Measurements from ENCODE around the gene CDRT4. TPM values are rescaled to one million over a fixed set of nuclear protein-coding genes. Genes with fewer than 3 reads are reported as not detected.

The CDRT4 gene
- total RNA-seq, 1 experiment from 2014 or later = 17.9 TPM

- Histone ChIP-seq H3K36me3 (ENCODE audit: low read depth) (no peaks in the 10 kb centered on the region), H3F3A (ENCODE audit: insufficient read depth, low read depth) (no peaks in the 10 kb centered on the region), H3K9me3 (ENCODE audit: insufficient read depth, low read depth) (no peaks in the 10 kb centered on the region), H2AFZ (no peak overlapping the region), H4K20me1 (ENCODE audit: insufficient read depth) (no peaks in the 10 kb centered on the region), H3K27ac (no peak overlapping the region), H3K9me2 (ENCODE audit: insufficient read depth) (no peaks in the 10 kb centered on the region), H3K79me2 (ENCODE audit: low read depth) (no peaks in the 10 kb centered on the region), H3K4me3 (no peak overlapping the region), H3K27me3 (ENCODE audit: insufficient read depth, low read depth) (no peaks in the 10 kb centered on the region), H3K4me1 (replicated peaks; ENCODE audit: insufficient read depth) (no peaks in the 10 kb centered on the region), H3K4me2 (no peak overlapping the region)
- ChIA-PET CTCF (interaction anchor here (1.2 kb wide), 1 partner anchor 240 kb away, joined by 7 read pairs; no protein-coding TSS in a partner anchor), POLR2A (ENCODE audit: unreplicated experiment) (no interaction called here)
- TF ChIP-seq EZH2 (IDR thresholded peaks at IDR 0.05; ENCODE audit: low read depth) (no peak), CTCF (conservative IDR thresholded peaks at IDR 0.05) (no peak)
- no TSS peak for BruUV-seq (replicated peaks)
- DNase-seq = no peak
- intact Hi-C loops (cut with micrococcal nuclease; ENCODE audit: unreplicated experiment) = loop anchor here (1.0 kb wide), 1 partner anchor 243 kb away; no protein-coding TSS in a partner anchor
Observed at GRCh38 chr17:15503731-15504130, 36.3 kb upstream of the CDRT4 start.

- Histone ChIP-seq H3K4me3 (no peak overlapping the region), H3K36me3 (ENCODE audit: low read depth) (no peaks in the 10 kb centered on the region), H4K20me1 (ENCODE audit: insufficient read depth) (no peaks in the 10 kb centered on the region), H2AFZ (no peak overlapping the region), H3K27me3 (ENCODE audit: insufficient read depth, low read depth) (no peaks in the 10 kb centered on the region), H3K4me2 (no peak overlapping the region), H3F3A (ENCODE audit: insufficient read depth, low read depth) (no peaks in the 10 kb centered on the region), H3K27ac (no peak overlapping the region), H3K79me2 (ENCODE audit: low read depth) (no peaks in the 10 kb centered on the region), H3K4me1 (replicated peaks; ENCODE audit: insufficient read depth) (no peaks in the 10 kb centered on the region), H3K9me2 (ENCODE audit: insufficient read depth) (no peaks in the 10 kb centered on the region), H3K9me3 (ENCODE audit: insufficient read depth, low read depth) (no peaks in the 10 kb centered on the region)
- ChIA-PET CTCF (interaction anchor here (0.6 to 1.2 kb wide), 7 partner anchors 8 to 713 kb away, joined by 3 to 7 read pairs (median 5); no protein-coding TSS in a partner anchor), POLR2A (ENCODE audit: unreplicated experiment) (interaction anchor here (0.6 to 0.7 kb wide), 2 partner anchors 197 to 1439 kb away, joined by 3 to 6 read pairs; no protein-coding TSS in a partner anchor)
- TF ChIP-seq EZH2 (IDR thresholded peaks at IDR 0.05; ENCODE audit: low read depth) = no peak
- peak; percentile 52; the same call in 1 of the 2 replicates for TF ChIP-seq CTCF (conservative IDR thresholded peaks at IDR 0.05)
- DNase-seq = peak in 1 of 2 experiments; percentile 53
- BruUV-seq (replicated peaks) = TSS peak; percentile 39
- intact Hi-C loops (cut with micrococcal nuclease; ENCODE audit: unreplicated experiment) = loop anchor here (1.0 kb wide), 1 partner anchor 242 kb away; no protein-coding TSS in a partner anchor
Observed at GRCh38 chr17:15502369-15503112, 35.1 kb upstream of the CDRT4 start.

GRCh38 chr17:15501793-15502192 lies 34.4 kb upstream of the CDRT4 start:
- no peaks in the 10 kb centered on the region for H3K79me2 ChIP-seq (ENCODE audit: low read depth)
- no peak overlapping the region for H2AFZ ChIP-seq
- BruUV-seq (replicated peaks) = no TSS peak
- DNase-seq = no peak
- CTCF ChIA-PET = no interaction called here
- no peaks in the 10 kb centered on the region for H3K36me3 ChIP-seq (ENCODE audit: low read depth)
- no peak overlapping the region for H3K4me3 ChIP-seq
- intact Hi-C loops (cut with micrococcal nuclease; ENCODE audit: unreplicated experiment) = no loop called here
- H3K4me2 ChIP-seq = no peak overlapping the region
- H3K27me3 ChIP-seq (ENCODE audit: insufficient read depth, low read depth) = no peaks in the 10 kb centered on the region
- H3K9me2 ChIP-seq (ENCODE audit: insufficient read depth) = no peaks in the 10 kb centered on the region
- no peaks in the 10 kb centered on the region for H4K20me1 ChIP-seq (ENCODE audit: insufficient read depth)
- H3K27ac ChIP-seq = no peak overlapping the region
- no peaks in the 10 kb centered on the region for H3F3A ChIP-seq (ENCODE audit: insufficient read depth, low read depth)
- H3K4me1 ChIP-seq (replicated peaks; ENCODE audit: insufficient read depth) = no peaks in the 10 kb centered on the region
- H3K9me3 ChIP-seq (ENCODE audit: insufficient read depth, low read depth) = no peaks in the 10 kb centered on the region
- TF ChIP-seq CTCF (conservative IDR thresholded peaks at IDR 0.05) = no peak
- TF ChIP-seq EZH2 (IDR thresholded peaks at IDR 0.05; ENCODE audit: low read depth) = no peak
- POLR2A ChIA-PET (ENCODE audit: unreplicated experiment) = no interaction called here

All from PC-9 (cell line).